NCI-H2029 treated with DMSO at 0.1 percent for 48 hours (cell line): ENCODE measurements around the gene AMZ1.
"Not testable (repeated sequence)": the region's sequence is repeated elsewhere in the genome, so short reads cannot be mapped to it uniquely, and the experiment has no call there.

Experiments
- DNase-seq: peaks from one replicate; lab custom pipeline; 2025; lab: John Stamatoyannopoulos, UW

Gene AMZ1

GRCh38 chr7:2667843-2668242, 20.2 kb upstream of the AMZ1 start:
- no peak for DNase-seq

GRCh38 chr7:2668401-2668800, 19.6 kb upstream of the AMZ1 start:
- no peak for DNase-seq

- no peak for DNase-seq
Observed at GRCh38 chr7:2670171-2670570, 17.8 kb upstream of the AMZ1 start.

GRCh38 chr7:2670720-2671391, 17.1 kb upstream of the AMZ1 start:
- peak; percentile 44 for DNase-seq

- DNase-seq = not testable (repeated sequence)
Observed at GRCh38 chr7:2673214-2673613, 14.8 kb upstream of the AMZ1 start.

GRCh38 chr7:2673934-2674333, 14.1 kb upstream of the AMZ1 start:
- DNase-seq = no peak

GRCh38 chr7:2675256-2675764, 12.7 kb upstream of the AMZ1 start:
- no peak for DNase-seq

- DNase-seq = not testable (repeated sequence)
Observed at GRCh38 chr7:2676576-2676975, 11.4 kb upstream of the AMZ1 start.

- DNase-seq = not testable (repeated sequence)
Observed at GRCh38 chr7:2678454-2678853, 9.5 kb upstream of the AMZ1 start.

- not testable (repeated sequence) for DNase-seq
Observed at GRCh38 chr7:2679135-2680127, 8.6 kb upstream of the AMZ1 start.

- no peak for DNase-seq
Observed at GRCh38 chr7:2680256-2680655, 7.7 kb upstream of the AMZ1 start.

GRCh38 chr7:2680792-2681490, 7.1 kb upstream of the AMZ1 start:
- DNase-seq = peak; percentile 37

- DNase-seq = no peak
Observed at GRCh38 chr7:2681929-2682799, 5.8 kb upstream of the AMZ1 start.

GRCh38 chr7:2684501-2684900, 3.5 kb upstream of the AMZ1 start:
- DNase-seq = no peak

- DNase-seq = no peak
Observed at GRCh38 chr7:2686101-2686500, 1.9 kb upstream of the AMZ1 start.

GRCh38 chr7:2687338-2687869, 598 bp upstream of the AMZ1 start:
- DNase-seq = peak; percentile 43

- DNase-seq = no peak
Observed at GRCh38 chr7:2688409-2689342, 674 bp downstream of the AMZ1 start.

- no peak for DNase-seq
Observed at GRCh38 chr7:2689343-2689847, 1.4 kb downstream of the AMZ1 start.

- no peak for DNase-seq
Observed at GRCh38 chr7:2689951-2690705, 2.1 kb downstream of the AMZ1 start.
